ENCODE measurements around the gene ENOX2.

DNA sequence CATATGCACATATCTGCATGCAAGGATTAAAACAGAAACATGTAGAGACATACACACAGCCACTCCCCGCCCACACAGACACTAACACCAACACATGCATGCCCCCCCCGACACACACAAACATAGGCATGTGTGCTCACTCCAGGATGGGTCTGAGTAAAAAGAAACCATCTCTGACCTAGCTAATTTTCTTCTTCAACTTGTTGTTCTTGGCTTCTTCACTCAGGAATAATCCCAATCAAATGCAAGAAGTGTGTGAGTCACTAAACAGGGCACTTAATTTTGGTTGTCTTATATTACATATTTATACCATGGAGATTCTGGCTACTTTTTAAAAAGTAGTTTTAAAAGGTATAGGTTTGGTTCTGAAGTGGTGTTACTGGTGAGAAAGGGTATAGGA lies 28.3 kb downstream of the ENOX2 start:
- TF ChIP-seq CTCF (IDR thresholded peaks at IDR 0.05) (no peak), EZH2 (IDR thresholded peaks at IDR 0.05; ENCODE audit: borderline replicate concordance, insufficient read depth, low read depth, low read length, poor library complexity, severe bottlenecking) (no peak)
